ENCODE measurements around the gene PROZ. TPM values are rescaled to one million over a fixed set of nuclear protein-coding genes. Genes with fewer than 3 reads are reported as not detected.

The PROZ gene
- total RNA-seq, 1 donor from 2014 or later = not detected

DNA sequence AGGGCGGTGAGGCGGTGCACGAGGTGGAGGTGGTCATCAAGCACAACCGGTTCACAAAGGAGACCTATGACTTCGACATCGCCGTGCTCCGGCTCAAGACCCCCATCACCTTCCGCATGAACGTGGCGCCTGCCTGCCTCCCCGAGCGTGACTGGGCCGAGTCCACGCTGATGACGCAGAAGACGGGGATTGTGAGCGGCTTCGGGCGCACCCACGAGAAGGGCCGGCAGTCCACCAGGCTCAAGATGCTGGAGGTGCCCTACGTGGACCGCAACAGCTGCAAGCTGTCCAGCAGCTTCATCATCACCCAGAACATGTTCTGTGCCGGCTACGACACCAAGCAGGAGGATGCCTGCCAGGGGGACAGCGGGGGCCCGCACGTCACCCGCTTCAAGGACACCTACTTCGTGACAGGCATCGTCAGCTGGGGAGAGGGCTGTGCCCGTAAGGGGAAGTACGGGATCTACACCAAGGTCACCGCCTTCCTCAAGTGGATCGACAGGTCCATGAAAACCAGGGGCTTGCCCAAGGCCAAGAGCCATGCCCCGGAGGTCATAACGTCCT, 9.4 kb upstream of the PROZ start:
- H3K4me1 Mint-ChIP-seq (ENCODE audit: unreplicated experiment) = peaks cover 16% of the 10 kb centered on the region
- TF ChIP-seq, protein P1, sequence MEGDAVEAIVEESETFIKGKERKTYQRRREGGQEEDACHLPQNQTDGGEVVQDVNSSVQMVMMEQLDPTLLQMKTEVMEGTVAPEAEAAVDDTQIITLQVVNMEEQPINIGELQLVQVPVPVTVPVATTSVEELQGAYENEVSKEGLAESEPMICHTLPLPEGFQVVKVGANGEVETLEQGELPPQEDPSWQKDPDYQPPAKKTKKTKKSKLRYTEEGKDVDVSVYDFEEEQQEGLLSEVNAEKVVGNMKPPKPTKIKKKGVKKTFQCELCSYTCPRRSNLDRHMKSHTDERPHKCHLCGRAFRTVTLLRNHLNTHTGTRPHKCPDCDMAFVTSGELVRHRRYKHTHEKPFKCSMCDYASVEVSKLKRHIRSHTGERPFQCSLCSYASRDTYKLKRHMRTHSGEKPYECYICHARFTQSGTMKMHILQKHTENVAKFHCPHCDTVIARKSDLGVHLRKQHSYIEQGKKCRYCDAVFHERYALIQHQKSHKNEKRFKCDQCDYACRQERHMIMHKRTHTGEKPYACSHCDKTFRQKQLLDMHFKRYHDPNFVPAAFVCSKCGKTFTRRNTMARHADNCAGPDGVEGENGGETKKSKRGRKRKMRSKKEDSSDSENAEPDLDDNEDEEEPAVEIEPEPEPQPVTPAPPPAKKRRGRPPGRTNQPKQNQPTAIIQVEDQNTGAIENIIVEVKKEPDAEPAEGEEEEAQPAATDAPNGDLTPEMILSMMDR (IDR thresholded peaks at IDR 0.05) = no peak
- DNase-seq (ENCODE audit: extremely low spot score, unreplicated experiment) = peak; percentile 82
- no peak overlapping the region for H3K27ac Mint-ChIP-seq (ENCODE audit: unreplicated experiment)
- H3K27me3 Mint-ChIP-seq (ENCODE audit: unreplicated experiment) = no peaks in the 10 kb centered on the region
- H3K4me3 Mint-ChIP-seq (ENCODE audit: unreplicated experiment) = no peak overlapping the region
- no peaks in the 10 kb centered on the region for H3K36me3 Mint-ChIP-seq (ENCODE audit: unreplicated experiment)
- H3K9me3 Mint-ChIP-seq (ENCODE audit: unreplicated experiment) = no peaks in the 10 kb centered on the region

DNA sequence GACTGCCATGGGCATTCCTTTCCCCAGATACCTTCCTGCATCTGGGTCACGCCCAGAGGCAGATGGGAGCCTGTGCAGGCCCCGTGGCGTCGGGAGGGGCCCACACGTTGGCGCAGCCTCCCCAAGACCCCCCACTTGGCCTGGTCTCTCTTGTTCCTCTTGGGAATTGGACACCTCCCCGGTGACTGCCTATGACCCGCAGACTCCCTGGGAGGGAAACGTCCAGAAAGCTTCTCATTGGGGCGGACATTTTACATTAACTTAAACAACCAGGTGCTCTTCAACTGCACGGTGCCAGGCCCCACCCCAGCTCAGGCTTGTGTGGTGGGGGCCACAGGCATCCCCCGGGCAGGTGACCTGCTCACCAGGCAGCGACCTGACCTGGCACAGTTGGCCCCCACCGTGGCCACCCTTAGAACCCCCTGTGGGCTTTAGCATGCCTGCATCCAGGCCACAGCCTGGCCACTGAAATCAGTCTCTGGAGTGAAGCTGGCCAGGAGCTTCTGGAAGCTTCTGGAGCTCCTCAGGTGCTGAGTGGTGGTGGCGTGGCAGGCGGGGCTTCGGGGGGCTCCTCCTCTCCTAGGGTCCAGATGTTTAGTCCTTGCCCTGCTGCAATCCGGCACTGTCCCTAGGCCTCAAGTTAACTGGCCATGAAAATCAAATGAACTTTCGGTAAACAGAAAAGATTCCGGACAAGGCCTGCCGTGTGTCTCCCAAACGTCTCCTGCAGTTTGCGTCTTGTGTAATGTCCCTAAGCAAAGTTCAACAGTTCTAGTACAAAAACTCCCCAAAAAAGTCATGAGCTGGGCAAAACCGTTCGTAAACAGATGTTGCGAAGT, 8.5 kb upstream of the PROZ start:
- H3K4me1 Mint-ChIP-seq (ENCODE audit: unreplicated experiment) = peaks cover 22% of the 10 kb centered on the region
- TF ChIP-seq, protein P1 (IDR thresholded peaks at IDR 0.05) = no peak
- no peak overlapping the region for H3K27ac Mint-ChIP-seq (ENCODE audit: unreplicated experiment)
- no peaks in the 10 kb centered on the region for H3K36me3 Mint-ChIP-seq (ENCODE audit: unreplicated experiment)
- no peaks in the 10 kb centered on the region for H3K27me3 Mint-ChIP-seq (ENCODE audit: unreplicated experiment)
- no peaks in the 10 kb centered on the region for H3K9me3 Mint-ChIP-seq (ENCODE audit: unreplicated experiment)
- DNase-seq (ENCODE audit: extremely low spot score, unreplicated experiment) = peak; percentile 77
- H3K4me3 Mint-ChIP-seq (ENCODE audit: unreplicated experiment) = no peak overlapping the region

DNA sequence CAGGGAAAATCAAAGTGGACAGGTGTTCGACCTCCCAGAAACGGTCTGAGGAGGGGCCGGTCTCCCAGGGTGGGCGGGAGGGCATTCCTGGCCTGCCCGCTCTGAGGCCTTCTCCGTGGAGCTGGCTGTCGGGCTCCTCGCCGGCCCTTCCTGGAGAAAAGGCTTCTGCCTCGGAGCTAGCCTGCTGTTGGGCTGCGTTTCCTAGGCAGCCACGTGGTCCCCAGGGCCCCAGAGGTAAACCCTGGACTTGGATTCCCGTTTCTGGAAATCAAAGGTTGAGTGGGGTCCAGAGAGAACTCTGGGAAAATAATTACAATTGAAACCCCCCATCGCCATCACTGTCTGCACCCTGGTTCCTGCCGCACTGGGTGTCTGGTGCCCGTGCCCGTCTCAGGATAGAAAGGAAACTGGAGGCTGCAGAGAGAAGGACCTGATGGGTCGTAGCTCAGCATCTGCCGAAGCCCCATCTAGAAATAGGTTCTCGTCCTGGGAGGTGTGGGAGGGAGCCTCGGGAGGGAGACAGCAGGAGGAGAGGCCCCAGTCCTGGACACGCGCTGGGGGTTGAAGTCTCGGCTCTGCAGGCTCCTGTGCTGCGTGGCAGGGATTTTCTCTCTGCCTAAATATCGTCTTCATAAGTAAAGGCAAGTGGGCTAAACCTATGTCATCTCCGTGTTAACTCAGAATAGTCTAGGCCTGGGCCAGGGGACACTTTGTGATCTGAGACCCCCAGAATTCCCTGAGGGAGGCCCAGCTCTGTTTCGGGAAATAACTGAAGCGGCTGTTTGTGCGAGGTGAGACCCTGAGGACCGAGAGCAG, 7.7 kb upstream of the PROZ start:
- TF ChIP-seq, protein P1 (IDR thresholded peaks at IDR 0.05) = no peak
- peak; percentile 68 for DNase-seq (ENCODE audit: extremely low spot score, unreplicated experiment)
- Mint-ChIP-seq H3K4me3 (ENCODE audit: unreplicated experiment) (no peak overlapping the region), H3K27me3 (ENCODE audit: unreplicated experiment) (no peaks in the 10 kb centered on the region), H3K36me3 (ENCODE audit: unreplicated experiment) (no peaks in the 10 kb centered on the region), H3K9me3 (ENCODE audit: unreplicated experiment) (no peaks in the 10 kb centered on the region), H3K27ac (ENCODE audit: unreplicated experiment) (no peak overlapping the region), H3K4me1 (ENCODE audit: unreplicated experiment) (peaks cover 24% of the 10 kb centered on the region)

DNA sequence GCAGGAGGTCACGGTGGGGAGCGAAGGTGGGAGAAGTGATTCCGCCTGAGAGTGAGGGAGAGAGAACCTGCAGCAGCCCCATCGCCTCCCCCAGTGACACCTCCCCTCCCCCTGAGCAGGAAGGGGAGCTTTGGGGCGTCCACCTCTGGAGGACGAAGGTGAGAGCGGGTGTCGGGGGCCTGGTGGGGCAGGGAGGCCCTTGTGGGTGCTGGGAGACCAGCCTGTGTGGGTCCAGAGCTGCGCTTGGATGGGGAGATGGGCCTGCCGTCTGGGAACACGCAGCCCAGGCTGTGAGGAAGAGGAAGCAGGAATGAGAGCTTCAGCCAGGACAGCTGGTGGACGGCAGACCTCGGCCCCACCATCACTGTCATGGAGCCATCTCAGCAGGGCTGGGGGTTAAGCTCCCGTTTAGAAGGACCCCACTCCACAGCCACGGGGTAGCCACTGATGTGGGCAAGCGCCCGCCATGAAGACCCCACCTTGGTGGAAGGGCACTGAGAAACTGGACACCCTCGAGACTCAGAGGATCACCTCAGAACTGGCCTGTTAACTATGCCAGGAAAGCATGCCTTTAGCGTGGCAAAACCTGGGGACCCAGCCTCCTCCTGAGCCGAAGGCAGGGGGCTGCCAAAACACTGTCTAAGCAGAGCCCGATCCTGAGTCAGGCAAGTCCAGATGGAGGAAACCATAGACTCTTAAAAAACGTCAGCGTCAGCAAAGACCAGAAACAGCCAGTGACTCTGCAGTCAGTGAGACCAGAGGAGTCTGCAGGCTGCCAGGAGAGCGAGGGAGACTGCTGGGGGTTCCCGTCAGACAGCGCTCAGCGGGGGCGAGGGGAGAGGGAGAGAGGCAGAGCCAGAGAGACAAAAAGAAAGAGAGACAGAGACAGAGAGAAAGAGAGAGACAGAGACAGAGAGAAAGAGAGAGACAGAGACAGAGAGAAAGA, 6.4 kb upstream of the PROZ start:
- Mint-ChIP-seq H3K27ac (ENCODE audit: unreplicated experiment) (peak overlapping the region; percentile 65), H3K4me1 (ENCODE audit: unreplicated experiment) (peaks cover 24% of the 10 kb centered on the region), H3K36me3 (ENCODE audit: unreplicated experiment) (no peaks in the 10 kb centered on the region), H3K27me3 (ENCODE audit: unreplicated experiment) (no peaks in the 10 kb centered on the region), H3K9me3 (ENCODE audit: unreplicated experiment) (no peaks in the 10 kb centered on the region), H3K4me3 (ENCODE audit: unreplicated experiment) (peak overlapping the region; percentile 68)
- DNase-seq (ENCODE audit: extremely low spot score, unreplicated experiment) = peak; percentile 78
- TF ChIP-seq, protein P1 (IDR thresholded peaks at IDR 0.05) = no peak
